Measurements from ENCODE around the gene ARID3C. TPM values are rescaled to one million over a fixed set of nuclear protein-coding genes. Genes with fewer than 3 reads are reported as not detected.

Gene ARID3C
- total RNA-seq, 5 donors from 2014 or later (not counting 1 experiment from before 2014, with no cell fraction given), result 0.38 TPM; not detected in 4

DNA sequence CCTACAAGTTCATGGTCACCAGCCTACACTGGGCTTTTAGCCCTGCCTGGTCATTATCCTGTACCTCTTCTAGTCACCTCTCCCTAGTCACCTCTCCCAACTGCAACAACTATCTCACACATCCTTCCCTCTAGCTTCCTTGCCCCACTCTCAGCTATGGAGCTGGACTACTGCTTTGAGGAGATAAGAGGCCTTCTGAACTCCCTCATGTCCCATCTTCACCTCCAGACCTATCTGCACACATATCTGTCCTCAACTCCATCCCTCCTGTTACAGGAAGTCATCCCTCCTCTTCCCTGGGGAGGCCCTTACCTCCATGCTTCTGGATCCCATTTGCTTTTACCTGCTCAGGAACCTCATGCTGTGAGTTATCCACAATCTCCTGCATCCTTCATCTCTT, 22.7 kb downstream of the ARID3C start:
- Mint-ChIP-seq H3K4me3 (no peak overlapping the region), H3K27ac (no peak overlapping the region), H3K36me3 (peaks cover 3% of the 10 kb centered on the region), H3K27me3 (peaks cover 3 to 5% of the 10 kb centered on the region in 2 donors), H3K9me3 (no peaks in the 10 kb centered on the region), H3K4me1 (peaks cover 2 to 13% (median 11%) of the 10 kb centered on the region in 3 donors)
- ATAC-seq (replicated peaks in 1 of 4) (no peak), DNase-seq (no peak)
- H3K27me3 ChIP-seq (replicated peaks in 1 of 2; ENCODE audit: control insufficient read depth in 2 of 2, extremely low read depth in 1 of 2, insufficient read depth in 2 of 2, low read length in 1 of 2), result peaks cover 0 to 2% of the 10 kb centered on the region in 2 experiments
- ChIA-PET POLR2A (interaction anchor here in 1 of 2 donors (0.6 kb wide), 1 partner anchor 594 kb away, joined by 3 read pairs; no protein-coding TSS in a partner anchor), CTCF (interaction anchor here in 1 of 2 donors (4.1 kb wide), 1 partner anchor 28 kb away, joined by 24 read pairs; no protein-coding TSS in a partner anchor)
- no peak overlapping the region for H3K4me3 ChIP-seq (ENCODE audit: control insufficient read depth in 1 of 2, extremely low read depth in 1 of 2, low read length in 1 of 2)
- peaks cover 1 to 9% of the 10 kb centered on the region in 2 experiments for H3K4me1 ChIP-seq (ENCODE audit: control insufficient read depth in 1 of 2, extremely low read depth in 1 of 2, insufficient read depth in 2 of 2, low read length in 2 of 2)
- no peaks in the 10 kb centered on the region for H3K36me3 ChIP-seq (ENCODE audit: control insufficient read depth in 2 of 2, extremely low read depth in 1 of 2, insufficient read depth in 1 of 2, low read length in 1 of 2)
- no peak overlapping the region for H3K27ac ChIP-seq (ENCODE audit: low read length)
- H3K9me3 ChIP-seq, result no peaks in the 10 kb centered on the region

GRCh38 chr9:34603610-34604231, 25.1 kb downstream of the ARID3C start:
- CTCF ChIA-PET, result interaction anchor here (0.5 to 4.1 kb wide), 17 partner anchors 9 to 977 kb away, joined by 3 to 24 read pairs (median 4); partner anchors contain the start of genes CNTFR (in 1 of the 2), DCTN3 (in 1 of the 2), RPP25L (in 1 of the 2) and SIGMAR1 (in 1 of the 2)
- ATAC-seq (replicated peaks in 1 of 4), result peak; percentile 83 to 92 (median 88)
- Histone ChIP-seq H3K9me3 (no peaks in the 10 kb centered on the region), H3K4me3 (ENCODE audit: control insufficient read depth in 1 of 2, extremely low read depth in 1 of 2, low read length in 1 of 2) (no peak overlapping the region), H3K4me1 (ENCODE audit: control insufficient read depth in 1 of 2, extremely low read depth in 1 of 2, insufficient read depth in 2 of 2, low read length in 2 of 2) (no peaks in the 10 kb centered on the region), H3K36me3 (ENCODE audit: control insufficient read depth in 2 of 2, extremely low read depth in 1 of 2, insufficient read depth in 1 of 2, low read length in 1 of 2) (no peaks in the 10 kb centered on the region), H3K27ac (ENCODE audit: low read length) (no peak overlapping the region), H3K27me3 (replicated peaks in 1 of 2; ENCODE audit: control insufficient read depth in 2 of 2, extremely low read depth in 1 of 2, insufficient read depth in 2 of 2, low read length in 1 of 2) (peaks cover 0 to 9% of the 10 kb centered on the region in 2 experiments)
- peak; percentile 42 to 86 (median 71) for DNase-seq
- POLR2A ChIA-PET, result interaction anchor here in 1 of 2 donors (0.6 kb wide), 1 partner anchor 34 kb away, joined by 7 read pairs; the partner anchor contains the start of gene SIGMAR1
- Mint-ChIP-seq H3K27me3 (peaks cover 5% of the 10 kb centered on the region in 2 donors), H3K4me1 (no peaks in the 10 kb centered on the region), H3K36me3 (no peaks in the 10 kb centered on the region), H3K27ac (no peak overlapping the region), H3K4me3 (no peak overlapping the region), H3K9me3 (no peaks in the 10 kb centered on the region)
- WGBS (ENCODE audit: insufficient coverage), result 45% methylated on average over 2 of the region's 4 CpGs

DNA sequence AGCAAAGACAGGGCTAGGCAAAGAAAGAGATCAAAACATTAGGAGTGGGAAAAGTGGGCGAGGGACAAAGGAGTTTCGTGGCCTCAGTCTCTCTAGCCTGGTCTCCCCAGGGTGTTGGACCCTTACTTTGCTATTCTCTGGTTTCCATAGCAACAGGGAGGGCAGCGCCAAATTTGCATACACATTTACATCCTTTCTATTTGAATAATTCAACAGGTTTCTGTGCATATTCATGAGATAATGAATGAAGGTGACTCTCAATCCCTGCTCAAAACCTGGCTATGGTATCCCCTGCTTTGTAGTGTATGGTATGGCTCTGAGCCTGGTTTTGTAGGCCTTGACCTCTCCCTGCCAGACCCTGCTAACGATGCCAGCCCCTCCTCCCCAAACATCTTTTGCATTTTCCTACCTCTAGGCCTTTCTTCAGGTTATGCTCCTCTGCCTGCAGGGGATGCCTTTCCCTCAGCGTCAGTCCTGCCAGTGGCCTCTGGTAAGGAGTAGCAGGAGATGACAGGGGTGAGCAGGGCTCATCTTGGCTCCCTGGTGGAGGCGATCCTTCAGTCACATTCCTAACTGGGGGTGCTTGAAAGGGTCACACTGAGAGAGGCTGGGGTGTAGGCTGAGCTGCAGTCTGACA, 26.8 kb downstream of the ARID3C start:
- peaks cover 9 to 10% of the 10 kb centered on the region in 2 donors for H3K27me3 Mint-ChIP-seq
- H3K27me3 ChIP-seq (replicated peaks in 1 of 2; ENCODE audit: control insufficient read depth in 2 of 2, extremely low read depth in 1 of 2, insufficient read depth in 2 of 2, low read length in 1 of 2), result peaks cover 0 to 15% of the 10 kb centered on the region in 2 experiments
- H3K36me3 ChIP-seq (ENCODE audit: control insufficient read depth in 2 of 2, extremely low read depth in 1 of 2, insufficient read depth in 1 of 2, low read length in 1 of 2), result no peaks in the 10 kb centered on the region
- no peak for DNase-seq
- no peak for ATAC-seq (replicated peaks in 1 of 4)
- H3K4me3 Mint-ChIP-seq, result no peak overlapping the region
- no peak overlapping the region for H3K27ac ChIP-seq (ENCODE audit: low read length)
- no peaks in the 10 kb centered on the region for H3K9me3 ChIP-seq
- H3K4me1 Mint-ChIP-seq, result no peaks in the 10 kb centered on the region
- 78% methylated on average over 2 of the region's 6 CpGs for WGBS (ENCODE audit: insufficient coverage)
- ChIA-PET CTCF (interaction anchor here (0.6 to 4.1 kb wide), 4 partner anchors 13 to 162 kb away, joined by 3 to 24 read pairs (median 6); no protein-coding TSS in a partner anchor), POLR2A (no interaction called here)
- no peaks in the 10 kb centered on the region for H3K36me3 Mint-ChIP-seq
- no peaks in the 10 kb centered on the region for H3K9me3 Mint-ChIP-seq
- no peaks in the 10 kb centered on the region for H3K4me1 ChIP-seq (ENCODE audit: control insufficient read depth in 1 of 2, extremely low read depth in 1 of 2, insufficient read depth in 2 of 2, low read length in 2 of 2)
- no peak overlapping the region for H3K27ac Mint-ChIP-seq
- no peak overlapping the region for H3K4me3 ChIP-seq (ENCODE audit: control insufficient read depth in 1 of 2, extremely low read depth in 1 of 2, low read length in 1 of 2)

DNA sequence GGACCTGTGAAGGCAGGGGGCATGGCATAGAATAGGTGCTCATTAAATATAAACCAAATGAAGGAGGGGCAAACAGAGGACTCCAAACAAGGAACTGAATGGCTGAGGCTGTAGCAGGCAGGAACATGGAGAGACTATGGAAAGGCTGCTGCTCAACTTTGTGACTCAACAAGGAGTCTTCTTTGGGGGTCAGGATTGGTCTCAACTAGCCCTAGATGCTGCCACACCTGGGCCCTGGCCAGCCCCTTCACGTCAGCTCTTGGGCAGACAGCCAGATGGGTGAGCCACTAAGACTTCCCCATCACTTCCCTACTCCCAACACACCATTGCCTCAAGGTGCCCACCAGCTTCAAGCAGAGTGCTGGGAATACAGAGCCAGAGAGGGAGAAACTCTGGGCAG, 28.0 kb downstream of the ARID3C start:
- CTCF ChIA-PET, result interaction anchor here in 1 of 2 donors (1.6 kb wide), 1 partner anchor 25 kb away, joined by 3 read pairs; no protein-coding TSS in a partner anchor
- H3K27ac ChIP-seq (ENCODE audit: low read length), result no peak overlapping the region
- no peak overlapping the region for H3K4me3 Mint-ChIP-seq
- H3K4me1 Mint-ChIP-seq, result no peaks in the 10 kb centered on the region
- H3K4me1 ChIP-seq (ENCODE audit: control insufficient read depth in 1 of 2, extremely low read depth in 1 of 2, insufficient read depth in 2 of 2, low read length in 2 of 2), result no peaks in the 10 kb centered on the region
- no CpG with 5 or more reads among the region's 1 CpG for WGBS (ENCODE audit: insufficient coverage)
- ATAC-seq (replicated peaks in 1 of 4) (no peak), DNase-seq (no peak)
- H3K9me3 Mint-ChIP-seq, result no peaks in the 10 kb centered on the region
- POLR2A ChIA-PET, result no interaction called here
- H3K4me3 ChIP-seq (ENCODE audit: control insufficient read depth in 1 of 2, extremely low read depth in 1 of 2, low read length in 1 of 2), result no peak overlapping the region
- peaks cover 18% of the 10 kb centered on the region in 2 donors for H3K27me3 Mint-ChIP-seq
- peaks cover 0 to 23% of the 10 kb centered on the region in 2 experiments for H3K27me3 ChIP-seq (replicated peaks in 1 of 2; ENCODE audit: control insufficient read depth in 2 of 2, extremely low read depth in 1 of 2, insufficient read depth in 2 of 2, low read length in 1 of 2)
- H3K36me3 ChIP-seq (ENCODE audit: control insufficient read depth in 2 of 2, extremely low read depth in 1 of 2, insufficient read depth in 1 of 2, low read length in 1 of 2), result no peaks in the 10 kb centered on the region
- no peaks in the 10 kb centered on the region for H3K9me3 ChIP-seq
- H3K27ac Mint-ChIP-seq, result no peak overlapping the region
- no peaks in the 10 kb centered on the region for H3K36me3 Mint-ChIP-seq

DNA sequence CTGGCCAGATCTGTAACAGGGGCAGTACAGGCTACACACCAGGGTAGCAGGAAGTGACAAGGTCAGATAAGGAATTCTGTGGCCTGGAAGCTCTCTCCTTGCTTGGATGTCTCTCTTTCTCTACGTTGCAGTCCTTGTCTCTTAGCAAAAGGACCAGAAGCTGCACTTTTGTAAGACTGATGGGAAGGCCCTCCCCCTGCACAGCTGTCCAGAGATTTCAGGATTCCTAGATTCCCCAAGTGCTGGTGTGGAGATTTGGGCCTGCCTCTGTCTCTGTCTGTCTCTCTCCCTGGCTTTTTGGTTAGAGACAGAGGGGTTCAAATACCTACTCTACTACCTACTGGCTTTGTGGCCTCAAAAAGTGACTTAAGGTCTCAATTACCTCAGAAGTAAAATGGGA, 29.3 kb downstream of the ARID3C start:
- Mint-ChIP-seq H3K9me3 (no peaks in the 10 kb centered on the region), H3K4me3 (no peak overlapping the region), H3K4me1 (no peaks in the 10 kb centered on the region), H3K27ac (no peak overlapping the region), H3K27me3 (peaks cover 18 to 23% of the 10 kb centered on the region in 2 donors), H3K36me3 (no peaks in the 10 kb centered on the region)
- no peak for DNase-seq
- Histone ChIP-seq H3K4me1 (ENCODE audit: control insufficient read depth in 1 of 2, extremely low read depth in 1 of 2, insufficient read depth in 2 of 2, low read length in 2 of 2) (no peaks in the 10 kb centered on the region), H3K27me3 (replicated peaks in 1 of 2; ENCODE audit: control insufficient read depth in 2 of 2, extremely low read depth in 1 of 2, insufficient read depth in 2 of 2, low read length in 1 of 2) (peaks cover 0 to 23% of the 10 kb centered on the region in 2 experiments), H3K4me3 (ENCODE audit: control insufficient read depth in 1 of 2, extremely low read depth in 1 of 2, low read length in 1 of 2) (no peak overlapping the region), H3K36me3 (ENCODE audit: control insufficient read depth in 2 of 2, extremely low read depth in 1 of 2, insufficient read depth in 1 of 2, low read length in 1 of 2) (no peaks in the 10 kb centered on the region), H3K27ac (ENCODE audit: low read length) (no peak overlapping the region), H3K9me3 (no peaks in the 10 kb centered on the region)
- no CpG with 5 or more reads among the region's 1 CpG for WGBS (ENCODE audit: insufficient coverage)
- POLR2A ChIA-PET, result interaction anchor here in 1 of 2 donors (0.5 kb wide), 1 partner anchor 266 kb away, joined by 11 read pairs; no protein-coding TSS in a partner anchor
- CTCF ChIA-PET, result no interaction called here
- no peak for ATAC-seq (replicated peaks in 1 of 4)

DNA sequence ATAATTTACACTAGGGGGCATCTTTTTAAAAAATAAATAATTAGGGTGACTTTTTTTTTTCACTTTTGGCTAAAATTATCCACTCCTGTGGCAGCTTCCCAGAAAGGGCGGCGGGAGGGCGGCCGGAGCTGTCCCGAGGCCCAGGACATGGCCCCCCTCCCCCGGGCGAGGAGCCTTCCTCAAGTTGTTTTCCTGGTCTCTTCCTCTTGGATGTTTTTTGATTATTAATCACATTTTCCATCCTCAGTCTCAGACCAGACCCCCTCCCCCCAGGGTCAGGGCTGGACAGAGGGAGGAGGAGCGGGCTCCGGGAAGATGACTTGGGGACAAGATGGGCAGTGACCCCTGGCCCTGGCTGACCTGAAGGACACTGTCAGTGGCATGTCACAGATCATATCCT, 34.7 kb downstream of the ARID3C start:
- ATAC-seq (replicated peaks in 1 of 4) (no peak), DNase-seq (no peak)
- no CpG with 5 or more reads among the region's 9 CpGs for WGBS (ENCODE audit: insufficient coverage)
- Mint-ChIP-seq H3K36me3 (no peaks in the 10 kb centered on the region), H3K27me3 (peaks cover 44 to 53% of the 10 kb centered on the region in 2 donors), H3K4me3 (no peak overlapping the region), H3K4me1 (peaks cover 14 to 25% (median 21%) of the 10 kb centered on the region in 3 donors), H3K27ac (no peak overlapping the region), H3K9me3 (no peaks in the 10 kb centered on the region)
- Histone ChIP-seq H3K36me3 (ENCODE audit: control insufficient read depth in 2 of 2, extremely low read depth in 1 of 2, insufficient read depth in 1 of 2, low read length in 1 of 2) (no peaks in the 10 kb centered on the region), H3K9me3 (no peaks in the 10 kb centered on the region), H3K4me1 (ENCODE audit: control insufficient read depth in 1 of 2, extremely low read depth in 1 of 2, insufficient read depth in 2 of 2, low read length in 2 of 2) (peaks cover 0 to 24% of the 10 kb centered on the region in 2 experiments), H3K27me3 (replicated peaks in 1 of 2; ENCODE audit: control insufficient read depth in 2 of 2, extremely low read depth in 1 of 2, insufficient read depth in 2 of 2, low read length in 1 of 2) (peaks cover 3 to 64% of the 10 kb centered on the region in 2 experiments), H3K27ac (ENCODE audit: low read length) (no peak overlapping the region), H3K4me3 (ENCODE audit: control insufficient read depth in 1 of 2, extremely low read depth in 1 of 2, low read length in 1 of 2) (no peak overlapping the region)
- POLR2A ChIA-PET, result no interaction called here
- CTCF ChIA-PET, result interaction anchor here in 1 of 2 donors (0.6 to 1.0 kb wide), 2 partner anchors 190 to 222 kb away, joined by 3 to 9 read pairs; no protein-coding TSS in a partner anchor

Data from T-cell (primary cell).